Suprapubic skin (tissue), 4 donors: ENCODE data around the gene CACNA2D3.

ENCODE experiments used
- CTCF ChIP-seq, 2 donors: fragments of 200-600 bp in 1 of 2; fragments of 450-650 bp in 1 of 2; sonication (generic) in 1 of 2; IDR thresholded peaks; one replicate each; pipeline ENCODE4 v1.5.1; 2016 to 2019; ENCODE audit warnings: antibody characterized with exemption in 2 of 2, mild to moderate bottlenecking in 1 of 2, moderate library complexity in 1 of 2
- EP300 ChIP-seq: sonication (generic); formaldehyde crosslinking; IDR thresholded peaks from one replicate; pipeline ENCODE4 v1.6.1; 2017; ENCODE audit warnings: antibody characterized with exemption
- POLR2A ChIP-seq, 2 donors: fragments of 450-650 bp; IDR thresholded peaks; one replicate each; pipeline ENCODE4 v1.6.1; 2017; ENCODE audit warnings: antibody characterized with exemption in 2 of 2, mild to moderate bottlenecking in 2 of 2, moderate library complexity in 2 of 2
- POLR2AphosphoS5 ChIP-seq, 3 donors: sonication (generic); formaldehyde crosslinking; IDR thresholded peaks; one replicate each; pipeline ENCODE4 v1.6.1; 2017; ENCODE audit warnings: antibody characterized with exemption in 3 of 3

- TF ChIP-seq CTCF (IDR thresholded peaks at IDR 0.05) = no peak
- TF ChIP-seq POLR2AphosphoS5 (IDR thresholded peaks at IDR 0.05) = no peak
- no peak for TF ChIP-seq EP300
- no peak for TF ChIP-seq POLR2A (IDR thresholded peaks at IDR 0.05)
Observed at GRCh38 chr3:54303517-54304375, 181.4 kb downstream of the CACNA2D3 start.
